ENCODE data around the gene VSNL1. TPM values are rescaled to one million over a fixed set of nuclear protein-coding genes. Genes with fewer than 3 reads are reported as not detected.

Gene VSNL1
- total RNA-seq, 1 experiment from 2014 or later, result not detected

- DNase-seq, result no peak
- POLR2A ChIA-PET (ENCODE audit: unreplicated experiment), result no interaction called here
- no TSS peak for BruUV-seq (replicated peaks)
- no peaks in the 10 kb centered on the region for H3K9me2 ChIP-seq (replicated peaks; ENCODE audit: low read length)
- no peak for ATAC-seq
- CTCF ChIA-PET, result no interaction called here
- H3K9me3 ChIP-seq (ENCODE audit: low read length), result no peaks in the 10 kb centered on the region
- no peaks in the 10 kb centered on the region for H3K27me3 ChIP-seq (ENCODE audit: low read length)
- no peak overlapping the region for H3K4me2 ChIP-seq (ENCODE audit: low read length)
- TF ChIP-seq CTCF (conservative IDR thresholded peaks at IDR 0.05; ENCODE audit: low read depth, low read length) (no peak), EZH2 (IDR thresholded peaks at IDR 0.05; ENCODE audit: low read length, unreplicated experiment) (no peak), EZH2phosphoT487 (IDR thresholded peaks at IDR 0.05; ENCODE audit: borderline replicate concordance, low read length) (no peak)
- H3K4me3 ChIP-seq (ENCODE audit: low read length), result no peak overlapping the region
- no peak overlapping the region for H3K27ac ChIP-seq (ENCODE audit: low read length)
- H2AFZ ChIP-seq (ENCODE audit: low read length), result no peak overlapping the region
- H4K20me1 ChIP-seq (ENCODE audit: low read length), result no peaks in the 10 kb centered on the region
- no peaks in the 10 kb centered on the region for H3K79me2 ChIP-seq (ENCODE audit: low read length)
- intact Hi-C loops (cut with micrococcal nuclease), result no loop called here
- H3K4me1 ChIP-seq (ENCODE audit: insufficient read depth, low read length), result no peaks in the 10 kb centered on the region; the same call in 1 of the 2 replicates
- H3K9ac ChIP-seq (ENCODE audit: low read length), result no peak overlapping the region
- no peaks in the 10 kb centered on the region for H3F3A ChIP-seq (ENCODE audit: low read length, unreplicated experiment)
- H3K36me3 ChIP-seq (ENCODE audit: low read depth, low read length), result no peaks in the 10 kb centered on the region
Measured at GRCh38 chr2:17587469-17587868, 47.0 kb downstream of the VSNL1 start.

GRCh38 chr2:17588031-17588430 lies 47.5 kb downstream of the VSNL1 start:
- Histone ChIP-seq H3K27ac (ENCODE audit: low read length) (no peak overlapping the region), H3K4me1 (ENCODE audit: insufficient read depth, low read length) (no peaks in the 10 kb centered on the region; the same call in 1 of the 2 replicates), H3K27me3 (ENCODE audit: low read length) (no peaks in the 10 kb centered on the region), H3K4me2 (ENCODE audit: low read length) (no peak overlapping the region), H2AFZ (ENCODE audit: low read length) (no peak overlapping the region), H4K20me1 (ENCODE audit: low read length) (no peaks in the 10 kb centered on the region), H3K9ac (ENCODE audit: low read length) (no peak overlapping the region), H3K36me3 (ENCODE audit: low read depth, low read length) (no peaks in the 10 kb centered on the region), H3F3A (ENCODE audit: low read length, unreplicated experiment) (no peaks in the 10 kb centered on the region), H3K9me3 (ENCODE audit: low read length) (no peaks in the 10 kb centered on the region), H3K4me3 (ENCODE audit: low read length) (no peak overlapping the region), H3K79me2 (ENCODE audit: low read length) (no peaks in the 10 kb centered on the region), H3K9me2 (replicated peaks; ENCODE audit: low read length) (no peaks in the 10 kb centered on the region)
- TF ChIP-seq CTCF (conservative IDR thresholded peaks at IDR 0.05; ENCODE audit: low read depth, low read length) (no peak), EZH2 (IDR thresholded peaks at IDR 0.05; ENCODE audit: low read length, unreplicated experiment) (no peak), EZH2phosphoT487 (IDR thresholded peaks at IDR 0.05; ENCODE audit: borderline replicate concordance, low read length) (no peak)
- ATAC-seq (no peak), DNase-seq (no peak)
- BruUV-seq (replicated peaks), result no TSS peak
- ChIA-PET POLR2A (ENCODE audit: unreplicated experiment) (no interaction called here), CTCF (no interaction called here)
- intact Hi-C loops (cut with micrococcal nuclease), result no loop called here

- Histone ChIP-seq H3K36me3 (ENCODE audit: low read depth, low read length) (no peaks in the 10 kb centered on the region), H3K27ac (ENCODE audit: low read length) (0 out of 2 replicates have a peak overlapping the region, but pooled peaks have one; percentile 9), H3F3A (ENCODE audit: low read length, unreplicated experiment) (no peaks in the 10 kb centered on the region), H2AFZ (ENCODE audit: low read length) (0 out of 2 replicates have a peak overlapping the region, but pooled peaks have one; percentile 2), H3K9me3 (ENCODE audit: low read length) (no peaks in the 10 kb centered on the region), H3K27me3 (ENCODE audit: low read length) (no peaks in the 10 kb centered on the region), H3K4me3 (ENCODE audit: low read length) (no peak overlapping the region), H3K79me2 (ENCODE audit: low read length) (no peaks in the 10 kb centered on the region), H3K4me1 (ENCODE audit: insufficient read depth, low read length) (peaks cover 12% of the 10 kb centered on the region), H4K20me1 (ENCODE audit: low read length) (no peaks in the 10 kb centered on the region), H3K9me2 (replicated peaks; ENCODE audit: low read length) (no peaks in the 10 kb centered on the region), H3K9ac (ENCODE audit: low read length) (no peak overlapping the region), H3K4me2 (ENCODE audit: low read length) (no peak overlapping the region)
- intact Hi-C loops (cut with micrococcal nuclease), result no loop called here
- DNase-seq (peak; percentile 33), ATAC-seq (no peak)
- POLR2A ChIA-PET (ENCODE audit: unreplicated experiment), result no interaction called here
- CTCF ChIA-PET, result no interaction called here
- BruUV-seq (replicated peaks), result no TSS peak
- TF ChIP-seq EZH2 (IDR thresholded peaks at IDR 0.05; ENCODE audit: low read length, unreplicated experiment), result no peak
- no peak for TF ChIP-seq EZH2phosphoT487 (IDR thresholded peaks at IDR 0.05; ENCODE audit: borderline replicate concordance, low read length)
- no peak for TF ChIP-seq CTCF (conservative IDR thresholded peaks at IDR 0.05; ENCODE audit: low read depth, low read length)
Measured at GRCh38 chr2:17589406-17590035, 49.0 kb downstream of the VSNL1 start.
